ENCODE results near the gene CEP295NL.
A peak's percentile ranks its signal among the peaks of the same experiment; 100 is the strongest.
"Not testable (repeated sequence)": the region's sequence is repeated elsewhere in the genome, so short reads cannot be mapped to it uniquely, and the experiment has no call there.

The CEP295NL gene

DNA sequence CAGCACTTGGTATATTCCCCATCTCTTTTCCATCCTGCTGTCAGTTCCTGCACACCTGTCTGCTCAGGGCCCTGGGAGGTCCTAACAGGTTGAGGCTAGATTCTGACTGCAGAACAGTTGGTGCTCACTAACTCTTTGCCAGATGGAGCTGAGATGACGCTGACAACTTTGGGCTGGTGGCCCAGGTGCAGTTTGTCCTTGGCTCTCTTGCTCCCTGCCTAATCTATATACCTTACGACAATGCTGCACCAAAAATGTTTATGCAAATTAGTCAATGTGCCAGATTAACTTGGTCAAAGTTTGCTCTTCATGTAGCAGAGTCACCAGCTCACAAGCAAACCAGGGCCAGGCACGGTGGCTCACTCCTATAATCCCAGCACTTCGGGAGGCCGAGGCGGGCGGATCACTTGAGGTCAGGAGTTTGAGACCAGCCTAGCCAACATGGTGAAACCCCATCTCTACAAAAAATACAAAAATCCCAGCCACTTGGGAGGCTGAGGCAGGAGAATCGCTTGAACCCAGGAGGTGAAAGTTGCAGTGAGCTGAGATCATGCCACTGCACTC, 26.0 kb downstream of the CEP295NL start:
- not testable (repeated sequence) for H3K4ac ChIP-seq (ENCODE audit: low read depth in 1 of 2, low read length in 2 of 2); DNase-seq; H2AK5ac ChIP-seq (ENCODE audit: low read length, severe bottlenecking); H3K27me3 ChIP-seq (ENCODE audit: control insufficient read depth in 1 of 2, insufficient read depth in 1 of 2, low read length in 2 of 2); H4K91ac ChIP-seq (ENCODE audit: low read length); H4K8ac ChIP-seq (ENCODE audit: low read length); H2BK15ac ChIP-seq (ENCODE audit: low read depth, poor library complexity, severe bottlenecking); H2BK5ac ChIP-seq (ENCODE audit: low read depth, low read length, poor library complexity, severe bottlenecking); H3K9ac ChIP-seq (ENCODE audit: low read length); H2BK120ac ChIP-seq (ENCODE audit: low read depth, low read length); H3K4me3 ChIP-seq (ENCODE audit: insufficient read depth in 1 of 2, low read depth in 1 of 2, low read length in 2 of 2); H3K14ac ChIP-seq (ENCODE audit: low read length in 2 of 2); H3K27ac ChIP-seq (ENCODE audit: low read length, poor library complexity, severe bottlenecking); H3K4me2 ChIP-seq (ENCODE audit: low read length, poor library complexity, severe bottlenecking); H3K9me3 ChIP-seq (ENCODE audit: control insufficient read depth, low read length); H2AFZ ChIP-seq (ENCODE audit: low read depth, low read length)
- Histone ChIP-seq H3K36me3 (ENCODE audit: control insufficient read depth in 1 of 2, insufficient read depth in 2 of 2, low read depth in 1 of 2, low read length in 2 of 2) (peaks cover 11 to 42% of the 10 kb centered on the region in 2 experiments), H3K4me1 (ENCODE audit: control insufficient read depth, insufficient read depth, low read depth, low read length) (peaks cover 53% of the 10 kb centered on the region), H3K79me1 (replicated peaks; ENCODE audit: low read length, poor library complexity, severe bottlenecking) (peaks cover 28% of the 10 kb centered on the region), H3K18ac (ENCODE audit: low read depth in 1 of 2, low read length in 2 of 2) (peak overlapping the region in 1 of 2 experiments; percentile 67), H3K23ac (ENCODE audit: low read length in 2 of 2) (peak overlapping the region in 1 of 2 experiments; percentile 46), H2BK12ac (ENCODE audit: low read length in 2 of 2) (peak overlapping the region in 1 of 2 experiments; percentile 21)
- WGBS, result 95% methylated on average over 8 of the region's 8 CpGs

DNA sequence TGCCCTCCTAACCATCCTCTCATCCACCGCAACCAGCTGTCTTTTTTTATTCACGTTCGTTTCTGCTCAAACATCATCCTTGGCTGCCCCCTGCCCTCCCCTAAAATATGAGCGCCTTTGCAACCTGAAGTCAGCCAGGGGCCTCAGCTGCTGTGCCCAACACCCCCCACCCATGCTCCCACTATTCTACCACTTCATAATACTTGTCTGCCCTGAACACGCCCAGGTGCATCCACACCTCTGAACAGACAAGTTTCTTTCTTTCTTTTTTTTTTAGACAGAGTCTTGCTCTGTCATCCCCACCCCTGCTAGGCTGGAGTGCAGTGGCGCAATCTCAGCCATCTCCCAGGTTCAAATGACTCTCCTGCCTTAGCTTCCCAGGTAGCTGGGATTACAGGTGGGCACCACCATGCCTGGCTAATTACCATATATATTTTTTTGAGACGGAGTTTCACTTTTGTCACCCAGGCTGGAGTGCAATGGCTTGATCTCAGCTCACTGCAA, 26.9 kb downstream of the CEP295NL start:
- Histone ChIP-seq H4K8ac (ENCODE audit: low read length) (peak overlapping the region; percentile 88), H3K9ac (ENCODE audit: low read length) (peak overlapping the region; percentile 29), H3K23ac (ENCODE audit: low read length in 2 of 2) (no peak overlapping the region), H3K4me2 (ENCODE audit: low read length, poor library complexity, severe bottlenecking) (no peak overlapping the region), H2AK5ac (ENCODE audit: low read length, severe bottlenecking) (peak overlapping the region; percentile 14), H3K14ac (ENCODE audit: low read length in 2 of 2) (no peak overlapping the region), H3K4ac (ENCODE audit: low read depth in 1 of 2, low read length in 2 of 2) (peak overlapping the region; percentile 32 to 35), H3K4me1 (ENCODE audit: control insufficient read depth, insufficient read depth, low read depth, low read length) (peaks cover 51% of the 10 kb centered on the region), H3K79me1 (replicated peaks; ENCODE audit: low read length, poor library complexity, severe bottlenecking) (peaks cover 25% of the 10 kb centered on the region), H2BK5ac (ENCODE audit: low read depth, low read length, poor library complexity, severe bottlenecking) (no peak overlapping the region), H3K9me3 (ENCODE audit: control insufficient read depth, low read length) (no peaks in the 10 kb centered on the region), H4K91ac (ENCODE audit: low read length) (peak overlapping the region; percentile 83), H3K18ac (ENCODE audit: low read depth in 1 of 2, low read length in 2 of 2) (peak overlapping the region; percentile 50 to 62), H2BK15ac (ENCODE audit: low read depth, poor library complexity, severe bottlenecking) (no peak overlapping the region), H2BK120ac (ENCODE audit: low read depth, low read length) (no peak overlapping the region), H3K27me3 (ENCODE audit: control insufficient read depth in 1 of 2, insufficient read depth in 1 of 2, low read length in 2 of 2) (no peaks in the 10 kb centered on the region), H3K27ac (ENCODE audit: low read length, poor library complexity, severe bottlenecking) (no peak overlapping the region), H2AFZ (ENCODE audit: low read depth, low read length) (no peak overlapping the region), H2BK12ac (ENCODE audit: low read length in 2 of 2) (no peak overlapping the region), H3K36me3 (ENCODE audit: control insufficient read depth in 1 of 2, insufficient read depth in 2 of 2, low read depth in 1 of 2, low read length in 2 of 2) (peaks cover 14 to 43% of the 10 kb centered on the region in 2 experiments), H3K4me3 (ENCODE audit: insufficient read depth in 1 of 2, low read depth in 1 of 2, low read length in 2 of 2) (no peak overlapping the region)
- no peak for DNase-seq
- 66% methylated on average over 7 of the region's 7 CpGs for WGBS

DNA sequence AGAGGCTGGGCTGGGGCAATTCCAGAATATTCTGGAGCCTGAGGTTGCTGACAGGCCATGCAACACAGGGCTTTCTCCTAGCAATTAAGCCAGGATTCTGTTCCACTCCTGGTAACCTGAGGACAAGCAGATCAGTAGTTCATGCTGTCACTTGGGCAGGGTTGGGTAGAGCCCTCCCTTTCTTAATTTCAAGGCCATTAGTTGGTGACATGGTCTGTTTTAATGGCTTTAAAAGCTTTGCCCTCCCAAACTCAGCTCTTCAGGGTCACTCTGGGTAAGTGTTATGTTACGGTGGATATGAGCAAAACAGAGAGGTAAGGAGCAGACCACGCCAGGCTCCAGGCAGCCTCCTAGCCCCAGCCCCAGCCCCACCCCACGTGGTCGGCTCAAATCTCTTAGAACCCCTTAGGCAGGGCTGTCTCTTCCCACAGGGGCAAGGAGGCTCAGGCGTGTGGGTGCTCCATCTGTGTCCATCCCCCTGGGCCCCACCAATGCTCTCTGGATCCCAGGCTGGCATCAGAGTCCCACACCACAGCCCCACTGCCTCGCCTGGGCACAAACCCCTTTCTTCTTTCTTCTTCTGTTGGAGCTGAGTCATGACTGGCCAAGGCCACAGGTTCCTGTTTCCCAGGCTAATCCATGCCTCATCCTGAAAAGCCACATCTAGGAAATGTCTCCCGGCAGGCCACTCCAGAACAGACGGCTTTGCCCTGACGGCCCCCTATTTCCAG, 27.5 kb downstream of the CEP295NL start:
- peak overlapping the region; percentile 86 for H2AK5ac ChIP-seq (ENCODE audit: low read length, severe bottlenecking)
- H3K18ac ChIP-seq (ENCODE audit: low read depth in 1 of 2, low read length in 2 of 2), result peak overlapping the region; percentile 50 to 62
- no peak overlapping the region for H3K27ac ChIP-seq (ENCODE audit: low read length, poor library complexity, severe bottlenecking)
- no peak overlapping the region for H3K4me3 ChIP-seq (ENCODE audit: insufficient read depth in 1 of 2, low read depth in 1 of 2, low read length in 2 of 2)
- no peak overlapping the region for H2BK120ac ChIP-seq (ENCODE audit: low read depth, low read length)
- no peak overlapping the region for H3K14ac ChIP-seq (ENCODE audit: low read length in 2 of 2)
- peak overlapping the region; percentile 83 for H4K91ac ChIP-seq (ENCODE audit: low read length)
- H3K27me3 ChIP-seq (ENCODE audit: control insufficient read depth in 1 of 2, insufficient read depth in 1 of 2, low read length in 2 of 2), result no peaks in the 10 kb centered on the region
- H3K4me2 ChIP-seq (ENCODE audit: low read length, poor library complexity, severe bottlenecking), result no peak overlapping the region
- peak overlapping the region; percentile 29 for H3K9ac ChIP-seq (ENCODE audit: low read length)
- no peak overlapping the region for H2BK5ac ChIP-seq (ENCODE audit: low read depth, low read length, poor library complexity, severe bottlenecking)
- peak overlapping the region; percentile 28 to 29 for H2BK12ac ChIP-seq (ENCODE audit: low read length in 2 of 2)
- H3K9me3 ChIP-seq (ENCODE audit: control insufficient read depth, low read length), result no peaks in the 10 kb centered on the region
- peak overlapping the region; percentile 88 for H4K8ac ChIP-seq (ENCODE audit: low read length)
- peak overlapping the region in 1 of 2 experiments; percentile 54 for H3K23ac ChIP-seq (ENCODE audit: low read length in 2 of 2)
- H3K36me3 ChIP-seq (ENCODE audit: control insufficient read depth in 1 of 2, insufficient read depth in 2 of 2, low read depth in 1 of 2, low read length in 2 of 2), result peaks cover 17 to 48% of the 10 kb centered on the region in 2 experiments
- H2AFZ ChIP-seq (ENCODE audit: low read depth, low read length), result no peak overlapping the region
- peak overlapping the region; percentile 32 to 35 for H3K4ac ChIP-seq (ENCODE audit: low read depth in 1 of 2, low read length in 2 of 2)
- H3K4me1 ChIP-seq (ENCODE audit: control insufficient read depth, insufficient read depth, low read depth, low read length), result peaks cover 46% of the 10 kb centered on the region
- H2BK15ac ChIP-seq (ENCODE audit: low read depth, poor library complexity, severe bottlenecking), result peak overlapping the region; percentile 39
- H3K79me1 ChIP-seq (replicated peaks; ENCODE audit: low read length, poor library complexity, severe bottlenecking), result peaks cover 25% of the 10 kb centered on the region
- 57% methylated on average over 9 of the region's 9 CpGs for WGBS
- peak; percentile 75 for DNase-seq
